Neuronal stem cell (in vitro differentiated cells): ENCODE measurements around the gene MRPL20.
"Not testable (repeated sequence)": the region's sequence is repeated elsewhere in the genome, so short reads cannot be mapped to it uniquely, and the experiment has no call there.

Source experiments
- DNase-seq: peaks from one replicate; pipeline ENCODE4 v3.0.0-alpha.2; 2013; ENCODE audit warnings: low spot score
- H2AFZ ChIP-seq: one replicate; pipeline ENCODE4 v1.6.1; 2013; ENCODE audit warnings: mild to moderate bottlenecking, low read length, inconsistent platforms
- H2AK5ac ChIP-seq: 2 replicates; pipeline ENCODE4 v1.6.1; 2013; ENCODE audit warnings: low read depth, mild to moderate bottlenecking, inconsistent platforms, low read length, moderate library complexity, mixed read lengths
- H2BK120ac ChIP-seq: 2 replicates; pipeline ENCODE4 v1.6.1; 2013; ENCODE audit warnings: low read depth, mild to moderate bottlenecking, inconsistent platforms, low read length, moderate library complexity, mixed read lengths
- H2BK12ac ChIP-seq: one replicate; pipeline ENCODE4 v1.6.1; 2013; ENCODE audit warnings: low read length, inconsistent platforms
- H2BK15ac ChIP-seq: 2 replicates; pipeline ENCODE4 v1.6.1; 2013; ENCODE audit warnings: mild to moderate bottlenecking, low read length, inconsistent platforms, mixed read lengths
- H2BK5ac ChIP-seq: one replicate; pipeline ENCODE4 v1.6.1; 2013; ENCODE audit warnings: inconsistent platforms, mild to moderate bottlenecking, low read length, moderate library complexity
- H3K14ac ChIP-seq: one replicate; pipeline ENCODE4 v1.6.1; 2013; ENCODE audit warnings: low read length, inconsistent platforms
- H3K18ac ChIP-seq: 2 replicates; pipeline ENCODE4 v1.6.1; 2013; ENCODE audit warnings: low read length, inconsistent platforms
- H3K23ac ChIP-seq: 2 replicates; pipeline ENCODE4 v1.6.1; 2013; ENCODE audit warnings: low read depth, mild to moderate bottlenecking, mixed read lengths, low read length, inconsistent platforms; ENCODE audit not compliant: poor library complexity
- H3K27ac ChIP-seq: replicated peaks from 3 replicates; pipeline ENCODE4 v1.5.1; 2013; ENCODE audit warnings: low read length, inconsistent platforms
- H3K27me3 ChIP-seq, 3 experiments: 2 replicates each; pipeline ENCODE4 v1.6.1; 2013; ENCODE audit warnings: low read length in 3 of 3, mild to moderate bottlenecking in 2 of 3, inconsistent platforms in 1 of 3, low read depth in 1 of 3, mixed read lengths in 1 of 3, moderate library complexity in 1 of 3; ENCODE audit not compliant: control insufficient read depth in 3 of 3, insufficient read depth in 3 of 3
- H3K36me3 ChIP-seq, 2 donors: replicated peaks in 1 of 2; 2 replicates each; pipeline ENCODE4 v1.6.1; 2013; ENCODE audit warnings: low read length in 2 of 2; ENCODE audit not compliant: control insufficient read depth in 2 of 2, insufficient read depth in 2 of 2
- H3K4ac ChIP-seq: 2 replicates; pipeline ENCODE4 v1.6.1; 2013; ENCODE audit warnings: inconsistent platforms, mild to moderate bottlenecking, low read length, moderate library complexity
- H3K4me1 ChIP-seq, 2 donors: 1 replicate in 1 of 2; 2 replicates in 1 of 2; pipeline ENCODE4 v1.6.1; 2013; ENCODE audit warnings: low read length in 2 of 2, low read depth in 1 of 2; ENCODE audit not compliant: control insufficient read depth in 2 of 2, insufficient read depth in 1 of 2
- H3K4me2 ChIP-seq: one replicate; pipeline ENCODE4 v1.6.1; 2013; ENCODE audit warnings: mild to moderate bottlenecking, low read length, inconsistent platforms; ENCODE audit not compliant: insufficient read depth, poor library complexity, severe bottlenecking
- H3K4me3 ChIP-seq, 2 donors: 2 replicates each; pipeline ENCODE4 v1.5.1; 2013; ENCODE audit warnings: low read length in 2 of 2, mild to moderate bottlenecking in 2 of 2, inconsistent platforms in 1 of 2, moderate library complexity in 1 of 2
- H3K79me1 ChIP-seq: one replicate; pipeline ENCODE4 v1.6.1; 2013; ENCODE audit warnings: low read depth, mild to moderate bottlenecking, inconsistent platforms, low read length, moderate library complexity
- H3K9ac ChIP-seq: one replicate; pipeline ENCODE4 v1.6.1; 2013; ENCODE audit warnings: mild to moderate bottlenecking, low read depth, low read length, inconsistent platforms; ENCODE audit not compliant: poor library complexity
- H3K9me3 ChIP-seq, 2 donors: replicated peaks in 1 of 2; 2 replicates each; pipeline versions ENCODE3 to v1.6.1; 2013; ENCODE audit warnings: low read length in 2 of 2, mild to moderate bottlenecking in 2 of 2, inconsistent platforms in 1 of 2, low read depth in 1 of 2, mixed read lengths in 1 of 2, moderate library complexity in 1 of 2; ENCODE audit not compliant: control insufficient read depth in 2 of 2, insufficient read depth in 1 of 2
- H4K8ac ChIP-seq: one replicate; pipeline ENCODE4 v1.6.1; 2013; ENCODE audit warnings: low read depth, mild to moderate bottlenecking, inconsistent platforms, low read length, moderate library complexity
- H4K91ac ChIP-seq: one replicate; pipeline ENCODE4 v1.6.1; 2013; ENCODE audit warnings: low read length, low read depth, mild to moderate bottlenecking, inconsistent platforms; ENCODE audit not compliant: poor library complexity
- WGBS, 2 donors: extraction: QIAGEN DNeasy Blood & Tissue Kit; methylation state at CpG; one replicate each; pipeline ENCODE4 v1.1.7; 2013; ENCODE audit warnings: missing lambda C conversion rate in 2 of 2, mixed read lengths in 1 of 2; ENCODE audit not compliant: insufficient read length in 2 of 2, insufficient replicate concordance in 1 of 2; ENCODE audit errors: extremely low coverage in 2 of 2; 5-methylcytosine and 5-hydroxymethylcytosine counted together

The MRPL20 gene

DNA sequence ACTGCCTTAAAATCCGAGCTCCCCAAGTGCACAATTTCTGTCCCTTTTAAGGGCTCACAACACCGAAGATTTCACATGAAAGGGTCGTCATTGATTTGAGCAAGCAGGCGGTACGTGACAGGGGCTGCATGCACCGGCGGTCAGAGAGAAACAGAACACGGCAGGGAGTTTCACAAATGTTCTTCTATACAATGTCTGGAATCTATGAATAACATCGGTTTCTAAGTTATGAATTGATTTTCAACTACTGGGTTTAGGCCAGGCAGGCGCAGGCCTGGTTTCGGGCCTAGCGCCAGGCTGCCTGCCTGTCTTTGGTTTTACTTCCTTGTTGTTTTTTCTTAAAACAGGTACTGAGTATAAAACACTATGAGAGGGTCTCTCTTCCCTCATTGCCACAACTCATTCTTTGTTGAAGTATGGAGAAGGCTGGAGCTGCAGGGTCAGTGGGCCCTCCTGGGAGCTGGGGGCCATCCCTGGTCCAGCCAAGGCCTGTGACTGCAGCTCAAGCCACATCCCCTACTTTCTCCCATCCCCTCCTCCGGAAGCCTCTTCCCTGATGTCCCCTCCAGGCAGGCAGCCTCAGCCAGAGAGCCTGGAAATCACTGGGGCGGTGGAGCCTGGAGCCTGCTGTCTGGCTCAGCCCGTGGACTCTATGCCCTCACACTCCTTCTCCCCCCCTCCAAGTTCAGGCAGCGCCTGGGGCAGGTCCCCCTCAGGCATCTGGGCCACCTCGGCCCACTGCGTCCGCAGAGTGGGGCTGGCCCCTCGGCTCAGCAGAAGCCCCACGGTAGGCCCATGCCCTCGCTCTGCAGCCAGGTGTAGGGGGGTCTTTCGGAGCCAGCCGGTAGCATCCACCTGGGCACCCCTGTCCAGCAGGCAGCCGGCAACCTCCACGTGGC is 11.6 kb upstream of the MRPL20 start:
- no peak for DNase-seq
- Histone ChIP-seq H2BK5ac (peak overlapping the region; percentile 90), H3K23ac (peak overlapping the region; percentile 93), H2AFZ (peak overlapping the region; percentile 79), H3K9me3 (no peaks in the 10 kb centered on the region), H2BK120ac (peak overlapping the region; percentile 16), H3K27me3 (peaks cover 0 to 3% (median 0%) of the 10 kb centered on the region in 3 experiments), H2BK12ac (peak overlapping the region; percentile 90), H4K8ac (peak overlapping the region; percentile 72), H3K4ac (peak overlapping the region; percentile 66), H2AK5ac (peak overlapping the region; percentile 97), H3K18ac (peak overlapping the region; percentile 94), H3K4me3 (no peak overlapping the region), H3K14ac (no peak overlapping the region), H3K79me1 (peaks cover 2% of the 10 kb centered on the region), H3K27ac (no peak overlapping the region), H3K36me3 (no peaks in the 10 kb centered on the region), H2BK15ac (peak overlapping the region; percentile 62), H3K4me2 (no peak overlapping the region), H3K4me1 (peaks cover 10 to 34% of the 10 kb centered on the region in 2 donors), H4K91ac (peak overlapping the region; percentile 85), H3K9ac (peak overlapping the region; percentile 77)
- no CpG with 5 or more reads among the region's 26 CpGs for WGBS, 2 donors

- not testable (repeated sequence) for H3K23ac ChIP-seq, H2BK120ac ChIP-seq, DNase-seq, H4K8ac ChIP-seq, H3K4me2 ChIP-seq, H3K4ac ChIP-seq, H2BK15ac ChIP-seq, H3K4me3 ChIP-seq, H3K18ac ChIP-seq, H3K27me3 ChIP-seq, H3K9ac ChIP-seq, H2BK5ac ChIP-seq, H3K27ac ChIP-seq, H3K79me1 ChIP-seq, H2BK12ac ChIP-seq, H3K36me3 ChIP-seq, H3K14ac ChIP-seq, H3K9me3 ChIP-seq, H4K91ac ChIP-seq
- H2AFZ ChIP-seq, result peak overlapping the region; percentile 79
- peaks cover 10 to 34% of the 10 kb centered on the region in 2 donors for H3K4me1 ChIP-seq
- WGBS, 2 donors, result no CpG with 5 or more reads among the region's 25 CpGs
- H2AK5ac ChIP-seq, result peak overlapping the region; percentile 63
Measured at GRCh38 chr1:1417825-1418463, 10.9 kb upstream of the MRPL20 start.

- H2BK120ac ChIP-seq, H3K4ac ChIP-seq, H2AK5ac ChIP-seq, H3K9me3 ChIP-seq, H3K14ac ChIP-seq, H3K36me3 ChIP-seq, H4K8ac ChIP-seq, H3K9ac ChIP-seq, H3K4me3 ChIP-seq, H3K18ac ChIP-seq, H3K27me3 ChIP-seq, H2BK15ac ChIP-seq, H3K27ac ChIP-seq, H2BK12ac ChIP-seq, H3K79me1 ChIP-seq, H4K91ac ChIP-seq, DNase-seq, H3K4me2 ChIP-seq, H2BK5ac ChIP-seq, H3K23ac ChIP-seq: not testable (repeated sequence)
- H2AFZ ChIP-seq, result peak overlapping the region; percentile 79
- WGBS, 2 donors, result no CpG with 5 or more reads among the region's 5 CpGs
- H3K4me1 ChIP-seq, result peaks cover 10 to 29% of the 10 kb centered on the region in 2 donors
Measured at GRCh38 chr1:1417396-1417795, 10.3 kb upstream of the MRPL20 start.

- H3K79me1 ChIP-seq, result peaks cover 2% of the 10 kb centered on the region
- peaks cover 4 to 20% of the 10 kb centered on the region in 2 donors for H3K4me1 ChIP-seq
- H2BK120ac ChIP-seq, result no peak overlapping the region
- no peak overlapping the region for H2BK12ac ChIP-seq
- peaks cover 0 to 3% (median 0%) of the 10 kb centered on the region in 3 experiments for H3K27me3 ChIP-seq
- no peak overlapping the region for H3K4me2 ChIP-seq
- H3K14ac ChIP-seq, result no peak overlapping the region
- H3K36me3 ChIP-seq, result no peaks in the 10 kb centered on the region
- no peaks in the 10 kb centered on the region for H3K9me3 ChIP-seq
- no peak overlapping the region for H3K4me3 ChIP-seq
- no peak overlapping the region for H2BK15ac ChIP-seq
- DNase-seq, result no peak
- no peak overlapping the region for H4K8ac ChIP-seq
- no peak overlapping the region for H2BK5ac ChIP-seq
- no peak overlapping the region for H3K27ac ChIP-seq
- H2AK5ac ChIP-seq, result no peak overlapping the region
- H3K18ac ChIP-seq, result no peak overlapping the region
- no peak overlapping the region for H2AFZ ChIP-seq
- no CpG with 5 or more reads among the region's 13 CpGs for WGBS, 2 donors
- no peak overlapping the region for H3K9ac ChIP-seq
- no peak overlapping the region for H4K91ac ChIP-seq
- H3K23ac ChIP-seq, result peak overlapping the region; percentile 34
- no peak overlapping the region for H3K4ac ChIP-seq
Measured at GRCh38 chr1:1415751-1416150, 8.7 kb upstream of the MRPL20 start.
